ENCODE data around the gene GPC3.
"Not testable (repeated sequence)": the region's sequence is repeated elsewhere in the genome, so short reads cannot be mapped to it uniquely, and the experiment has no call there.

The GPC3 gene

GRCh38 chrX:133994576-133994975, 9.2 kb upstream of the GPC3 start:
- DNase-seq (ENCODE audit: extremely low read depth, low read depth), result no peak
- H3K4me3 ChIP-seq (replicated peaks; ENCODE audit: low read depth, low read length), result no peak overlapping the region
- TF ChIP-seq CTCF (IDR thresholded peaks at IDR 0.05; ENCODE audit: low read depth, low read length, missing control alignments), result no peak

- no peak for DNase-seq (ENCODE audit: extremely low read depth, low read depth)
- TF ChIP-seq CTCF (IDR thresholded peaks at IDR 0.05; ENCODE audit: low read depth, low read length, missing control alignments), result no peak
- no peak overlapping the region for H3K4me3 ChIP-seq (replicated peaks; ENCODE audit: low read depth, low read length)
These were observed 7.5 kb upstream of the GPC3 start for GRCh38 chrX:133992882-133993281.

- DNase-seq (ENCODE audit: extremely low read depth, low read depth), result no peak
- no peak overlapping the region for H3K4me3 ChIP-seq (replicated peaks; ENCODE audit: low read depth, low read length)
- no peak for TF ChIP-seq CTCF (IDR thresholded peaks at IDR 0.05; ENCODE audit: low read depth, low read length, missing control alignments)
These were observed 6.4 kb upstream of the GPC3 start for GRCh38 chrX:133991814-133992213.

GRCh38 chrX:133991057-133991456, 5.7 kb upstream of the GPC3 start:
- not testable (repeated sequence) for H3K4me3 ChIP-seq (replicated peaks; ENCODE audit: low read depth, low read length); DNase-seq (ENCODE audit: extremely low read depth, low read depth)

GRCh38 chrX:133989993-133990392, 4.6 kb upstream of the GPC3 start:
- no peak overlapping the region for H3K4me3 ChIP-seq (replicated peaks; ENCODE audit: low read depth, low read length)
- DNase-seq (ENCODE audit: extremely low read depth, low read depth), result no peak
- no peak for TF ChIP-seq CTCF (IDR thresholded peaks at IDR 0.05; ENCODE audit: low read depth, low read length, missing control alignments)

- TF ChIP-seq CTCF (IDR thresholded peaks at IDR 0.05; ENCODE audit: low read depth, low read length, missing control alignments), result no peak
- H3K4me3 ChIP-seq (replicated peaks; ENCODE audit: low read depth, low read length), result no peak overlapping the region
- no peak for DNase-seq (ENCODE audit: extremely low read depth, low read depth)
These were observed 4.1 kb upstream of the GPC3 start for GRCh38 chrX:133989490-133989889.

- no peak for DNase-seq (ENCODE audit: extremely low read depth, low read depth)
- no peak for TF ChIP-seq CTCF (IDR thresholded peaks at IDR 0.05; ENCODE audit: low read depth, low read length, missing control alignments)
These were observed 2.6 kb upstream of the GPC3 start for GRCh38 chrX:133988010-133988409.

More at GRCh38 chrX:133988010-133988409, 2.6 kb upstream of the GPC3 start:
- no peak overlapping the region for H3K4me3 ChIP-seq (replicated peaks; ENCODE audit: low read depth, low read length)

All from HFF-Myc (cell line).